ENCODE results near the gene ATP6V1F. TPM values are rescaled to one million over a fixed set of nuclear protein-coding genes. Genes with fewer than 3 reads are reported as not detected.

The ATP6V1F gene
- total RNA-seq, 1 donor from 2014 or later, result 61.4 TPM

DNA sequence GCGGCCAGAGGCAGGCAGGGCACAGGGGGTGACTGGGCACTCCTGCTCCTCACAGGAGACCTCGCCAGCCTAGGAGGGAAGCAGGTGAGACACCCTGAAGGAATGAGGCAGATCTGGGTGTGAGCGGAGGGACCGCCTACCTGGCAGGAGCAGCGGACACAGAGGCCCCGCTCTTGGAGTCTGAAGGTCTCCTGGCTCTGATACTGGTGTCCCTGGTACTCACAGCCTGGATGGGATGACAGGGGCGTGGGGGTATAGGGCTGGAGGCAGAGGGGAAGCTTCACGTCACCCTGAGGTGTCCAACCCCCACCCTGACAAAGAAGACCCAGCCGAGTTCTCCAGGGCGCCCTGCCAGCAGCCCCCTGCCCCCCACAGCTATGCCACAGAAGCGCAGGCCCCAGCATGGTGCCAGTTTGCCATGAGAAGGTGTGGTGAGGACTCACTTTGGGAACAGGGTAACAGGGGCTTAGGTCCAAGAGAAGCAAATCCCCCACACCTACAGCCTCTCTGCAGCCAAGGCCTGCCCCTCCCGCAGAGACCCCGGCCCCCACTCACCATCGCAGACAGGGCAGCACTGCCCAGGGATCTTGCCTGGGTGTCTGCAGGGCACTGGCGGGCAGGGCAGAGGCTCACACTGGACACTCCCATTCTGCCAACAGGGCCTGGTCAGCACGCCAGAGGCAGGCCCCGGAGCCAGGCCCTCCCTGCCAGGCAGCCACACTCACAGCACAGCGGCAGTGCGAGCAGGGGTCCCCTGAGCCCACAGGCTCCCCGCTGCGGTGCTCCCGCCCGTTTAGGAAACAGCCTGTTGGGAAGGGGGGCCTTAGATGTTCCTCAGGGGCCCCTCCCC is 30.8 kb downstream of the ATP6V1F start:
- Histone ChIP-seq H2AFZ (replicated peaks) (no peak overlapping the region), H3K4me2 (no peak overlapping the region), H3K36me3 (no peaks in the 10 kb centered on the region), H3K4me1 (no peaks in the 10 kb centered on the region), H4K20me1 (ENCODE audit: low read depth) (no peaks in the 10 kb centered on the region), H3K4me3 (no peak overlapping the region), H3K27me3 (peaks cover 25% of the 10 kb centered on the region), H3K9ac (no peak overlapping the region), H3K79me2 (ENCODE audit: low read depth) (no peaks in the 10 kb centered on the region), H3K9me3 (ENCODE audit: low read depth) (no peaks in the 10 kb centered on the region), H3K27ac (no peak overlapping the region), H3F3A (ENCODE audit: low read depth) (peaks cover 11% of the 10 kb centered on the region)
- Mint-ChIP-seq H3K9me3 (peaks cover under 1% of the 10 kb centered on the region), H3K36me3 (no peaks in the 10 kb centered on the region), H3K27ac (no peak overlapping the region), H3K4me3 (no peak overlapping the region), H3K4me1 (no peaks in the 10 kb centered on the region), H3K27me3 (ENCODE audit: insufficient read depth, low read depth) (peaks cover 9% of the 10 kb centered on the region)
- DNase-seq (ENCODE audit: low spot score), result no peak
- TF ChIP-seq, protein P1, sequence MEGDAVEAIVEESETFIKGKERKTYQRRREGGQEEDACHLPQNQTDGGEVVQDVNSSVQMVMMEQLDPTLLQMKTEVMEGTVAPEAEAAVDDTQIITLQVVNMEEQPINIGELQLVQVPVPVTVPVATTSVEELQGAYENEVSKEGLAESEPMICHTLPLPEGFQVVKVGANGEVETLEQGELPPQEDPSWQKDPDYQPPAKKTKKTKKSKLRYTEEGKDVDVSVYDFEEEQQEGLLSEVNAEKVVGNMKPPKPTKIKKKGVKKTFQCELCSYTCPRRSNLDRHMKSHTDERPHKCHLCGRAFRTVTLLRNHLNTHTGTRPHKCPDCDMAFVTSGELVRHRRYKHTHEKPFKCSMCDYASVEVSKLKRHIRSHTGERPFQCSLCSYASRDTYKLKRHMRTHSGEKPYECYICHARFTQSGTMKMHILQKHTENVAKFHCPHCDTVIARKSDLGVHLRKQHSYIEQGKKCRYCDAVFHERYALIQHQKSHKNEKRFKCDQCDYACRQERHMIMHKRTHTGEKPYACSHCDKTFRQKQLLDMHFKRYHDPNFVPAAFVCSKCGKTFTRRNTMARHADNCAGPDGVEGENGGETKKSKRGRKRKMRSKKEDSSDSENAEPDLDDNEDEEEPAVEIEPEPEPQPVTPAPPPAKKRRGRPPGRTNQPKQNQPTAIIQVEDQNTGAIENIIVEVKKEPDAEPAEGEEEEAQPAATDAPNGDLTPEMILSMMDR (IDR thresholded peaks at IDR 0.05), result no peak
- TF ChIP-seq EZH2 (IDR thresholded peaks at IDR 0.05) (no peak), EZH2phosphoT487 (IDR thresholded peaks at IDR 0.05) (no peak)

DNA sequence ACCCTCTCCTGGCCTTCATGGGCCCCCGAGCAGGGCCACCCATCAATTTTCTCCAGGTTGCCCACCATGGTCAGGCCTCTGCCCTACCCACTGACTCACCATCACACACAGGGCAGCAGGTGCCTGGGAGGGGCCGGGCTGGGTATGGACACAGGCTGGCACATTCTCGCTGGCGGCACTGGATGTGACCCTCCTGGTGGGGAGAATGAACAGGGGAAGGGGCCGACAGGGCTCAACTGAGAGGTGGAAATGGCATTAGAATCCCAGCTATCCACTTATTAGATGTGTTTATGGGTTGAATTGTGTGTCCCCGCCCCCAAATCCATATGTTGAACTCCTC is 31.4 kb downstream of the ATP6V1F start:
- no peaks in the 10 kb centered on the region for H3K36me3 Mint-ChIP-seq
- DNase-seq (ENCODE audit: low spot score), result no peak
- Histone ChIP-seq H3K36me3 (no peaks in the 10 kb centered on the region), H3K4me1 (no peaks in the 10 kb centered on the region), H4K20me1 (ENCODE audit: low read depth) (no peaks in the 10 kb centered on the region), H3K27me3 (peaks cover 25% of the 10 kb centered on the region), H2AFZ (replicated peaks) (no peak overlapping the region), H3K4me3 (no peak overlapping the region), H3K27ac (no peak overlapping the region), H3F3A (ENCODE audit: low read depth) (peaks cover 9% of the 10 kb centered on the region), H3K9me3 (ENCODE audit: low read depth) (peaks cover under 1% of the 10 kb centered on the region), H3K9ac (no peak overlapping the region), H3K79me2 (ENCODE audit: low read depth) (no peaks in the 10 kb centered on the region), H3K4me2 (no peak overlapping the region)
- H3K4me3 Mint-ChIP-seq, result no peak overlapping the region
- H3K27me3 Mint-ChIP-seq (ENCODE audit: insufficient read depth, low read depth), result peaks cover 9% of the 10 kb centered on the region
- no peaks in the 10 kb centered on the region for H3K4me1 Mint-ChIP-seq
- peaks cover 2% of the 10 kb centered on the region for H3K9me3 Mint-ChIP-seq
- no peak for TF ChIP-seq EZH2 (IDR thresholded peaks at IDR 0.05)
- no peak for TF ChIP-seq EZH2phosphoT487 (IDR thresholded peaks at IDR 0.05)
- TF ChIP-seq, protein P1 (IDR thresholded peaks at IDR 0.05), result no peak
- no peak overlapping the region for H3K27ac Mint-ChIP-seq

DNA sequence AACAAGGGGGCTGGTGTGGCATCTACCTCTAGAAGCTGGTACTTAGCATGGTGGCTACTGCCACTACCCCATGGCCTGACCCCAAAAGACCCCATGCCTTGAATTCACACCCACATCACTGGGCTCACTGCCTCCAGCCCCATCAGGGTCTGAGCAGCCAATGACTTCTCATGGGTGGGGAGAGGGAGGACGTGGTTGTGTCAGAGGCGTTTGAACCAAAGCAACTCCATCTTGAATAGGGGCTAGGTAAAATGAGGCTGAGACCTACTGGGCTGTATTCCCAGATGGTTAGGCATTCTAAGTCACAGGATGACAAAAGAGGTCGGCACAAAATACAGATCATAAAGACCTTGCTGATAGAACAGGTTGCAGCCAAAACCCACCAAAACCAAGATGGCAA is 32.7 kb downstream of the ATP6V1F start:
- Mint-ChIP-seq H3K4me1 (no peaks in the 10 kb centered on the region), H3K9me3 (peaks cover 4% of the 10 kb centered on the region), H3K36me3 (no peaks in the 10 kb centered on the region), H3K27ac (no peak overlapping the region), H3K27me3 (ENCODE audit: insufficient read depth, low read depth) (peaks cover 4% of the 10 kb centered on the region), H3K4me3 (no peak overlapping the region)
- Histone ChIP-seq H3K9ac (no peak overlapping the region), H3F3A (ENCODE audit: low read depth) (no peaks in the 10 kb centered on the region), H3K27ac (no peak overlapping the region), H3K4me2 (no peak overlapping the region), H3K36me3 (no peaks in the 10 kb centered on the region), H3K27me3 (peaks cover 16% of the 10 kb centered on the region), H3K79me2 (ENCODE audit: low read depth) (no peaks in the 10 kb centered on the region), H3K4me1 (no peaks in the 10 kb centered on the region), H2AFZ (replicated peaks) (no peak overlapping the region), H3K4me3 (no peak overlapping the region), H4K20me1 (ENCODE audit: low read depth) (no peaks in the 10 kb centered on the region), H3K9me3 (ENCODE audit: low read depth) (peaks cover 4% of the 10 kb centered on the region)
- TF ChIP-seq EZH2phosphoT487 (IDR thresholded peaks at IDR 0.05), result no peak
- no peak for DNase-seq (ENCODE audit: low spot score)

DNA sequence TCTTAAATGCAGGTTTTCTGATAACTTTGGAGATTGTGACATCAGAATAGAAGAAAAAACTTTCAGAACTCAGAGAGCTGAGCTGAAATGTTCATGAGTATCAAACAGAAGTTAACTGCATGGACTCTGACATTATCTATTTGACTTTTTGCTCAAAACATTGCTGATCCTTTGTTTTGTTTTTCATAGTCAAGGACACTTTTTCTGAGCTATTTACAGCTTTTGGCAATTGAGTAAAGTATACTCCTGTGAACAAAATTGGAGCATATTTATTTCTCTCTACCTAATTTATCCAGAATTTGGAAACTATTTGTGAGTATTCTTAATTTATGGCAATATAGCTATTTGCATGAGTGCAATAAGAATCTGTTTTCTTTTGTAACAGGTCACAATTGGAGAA is 36.7 kb downstream of the ATP6V1F start:
- Histone ChIP-seq H4K20me1 (ENCODE audit: low read depth) (no peaks in the 10 kb centered on the region), H3K79me2 (ENCODE audit: low read depth) (no peaks in the 10 kb centered on the region), H3K9ac (no peak overlapping the region), H3F3A (ENCODE audit: low read depth) (no peaks in the 10 kb centered on the region), H3K4me2 (no peak overlapping the region), H3K9me3 (ENCODE audit: low read depth) (peaks cover 4% of the 10 kb centered on the region), H3K27ac (no peak overlapping the region), H3K36me3 (no peaks in the 10 kb centered on the region), H2AFZ (replicated peaks) (no peak overlapping the region), H3K27me3 (no peaks in the 10 kb centered on the region), H3K4me3 (no peak overlapping the region), H3K4me1 (no peaks in the 10 kb centered on the region)
- Mint-ChIP-seq H3K36me3 (no peaks in the 10 kb centered on the region), H3K27ac (no peak overlapping the region), H3K4me1 (no peaks in the 10 kb centered on the region), H3K4me3 (no peak overlapping the region), H3K9me3 (peaks cover 7% of the 10 kb centered on the region), H3K27me3 (ENCODE audit: insufficient read depth, low read depth) (peaks cover 4% of the 10 kb centered on the region)
- TF ChIP-seq, protein P1 (IDR thresholded peaks at IDR 0.05), result no peak
- TF ChIP-seq EZH2phosphoT487 (IDR thresholded peaks at IDR 0.05) (no peak), EZH2 (IDR thresholded peaks at IDR 0.05) (no peak)
- no peak for DNase-seq (ENCODE audit: low spot score)
